HG02852 (cell line): Measurements from ENCODE around the gene GAGE2A.
"Not testable (repeated sequence)": the region's sequence is repeated elsewhere in the genome, so short reads cannot be mapped to it uniquely, and the experiment has no call there.

Source experiments
- ATAC-seq: cut with Tn5 transposase; IDR thresholded peaks from one replicate; pipeline ENCODE4 v1.9.1; 2021; ENCODE audit warnings: mild to moderate bottlenecking, moderate library complexity; ENCODE audit not compliant: unreplicated experiment

The GAGE2A gene

GRCh38 chrX:49589196-49589595 is at the start of gene GAGE2A:
GAGE2A (plus strand) TSS chrX:49589496; CDS start chrX:49590651, 1,155 bp downstream.
- not testable (repeated sequence) for ATAC-seq

- not testable (repeated sequence) for ATAC-seq
These were observed 47.9 kb upstream of the GAGE2A start, which contains the start of gene GAGE12D for GRCh38 chrX:49541433-49541832. GAGE12D (plus strand) TSS chrX:49541733; CDS start chrX:49542888, 1,155 bp downstream.

GRCh38 chrX:49550989-49551388 is 38.3 kb upstream of the GAGE2A start, which contains the start of gene GAGE12E:
GAGE12E (plus strand) TSS chrX:49551289; CDS start chrX:49552444, 1,155 bp downstream.
- not testable (repeated sequence) for ATAC-seq

- ATAC-seq: not testable (repeated sequence)
These were observed 28.8 kb upstream of the GAGE2A start, which contains the start of gene GAGE12F for GRCh38 chrX:49560542-49560941. GAGE12F (plus strand) TSS chrX:49560842; CDS start chrX:49561997, 1,155 bp downstream.

GRCh38 chrX:49568728-49569127 is 20.6 kb upstream of the GAGE2A start:
- ATAC-seq: not testable (repeated sequence)

GRCh38 chrX:49569152-49569551 is 20.1 kb upstream of the GAGE2A start:
- not testable (repeated sequence) for ATAC-seq

GRCh38 chrX:49570100-49570499 is 19.2 kb upstream of the GAGE2A start, which contains the start of gene GAGE12G:
GAGE12G (plus strand) TSS chrX:49570400; CDS start chrX:49571555, 1,155 bp downstream.
- not testable (repeated sequence) for ATAC-seq

GRCh38 chrX:49579649-49580048 is 9.6 kb upstream of the GAGE2A start, which contains the start of gene GAGE12H:
GAGE12H (plus strand) TSS chrX:49579949; CDS start chrX:49581104, 1,155 bp downstream.
- not testable (repeated sequence) for ATAC-seq

- not testable (repeated sequence) for ATAC-seq
These were observed 628 bp downstream of the GAGE2A start for GRCh38 chrX:49589769-49590478.

GRCh38 chrX:49590488-49590887 is 1.2 kb downstream of the GAGE2A start:
- not testable (repeated sequence) for ATAC-seq

GRCh38 chrX:49598720-49599119 is 9.4 kb downstream of the GAGE2A start, which contains the start of gene GAGE1:
GAGE1 (plus strand) TSS chrX:49599020; CDS start chrX:49600175, 1,155 bp downstream.
- not testable (repeated sequence) for ATAC-seq

- no peak for ATAC-seq
These were observed 21.5 kb downstream of the GAGE2A start for GRCh38 chrX:49610718-49611310.

GRCh38 chrX:49618574-49618973 is 29.3 kb downstream of the GAGE2A start:
- no peak for ATAC-seq

GRCh38 chrX:49627086-49627777 is 37.9 kb downstream of the GAGE2A start:
- ATAC-seq: no peak

GRCh38 chrX:49644991-49645637 is 55.8 kb downstream of the GAGE2A start:
- ATAC-seq: no peak
